HUES48 (cell line): ENCODE measurements around the gene SCRN2.

Experiments used
- H3K27ac ChIP-seq: one replicate; pipeline ENCODE4 v1.7.0; 2013; ENCODE audit warnings: low read depth, low read length, inconsistent platforms
- H3K27me3 ChIP-seq: 2 replicates; pipeline ENCODE4 v1.6.1; 2013; ENCODE audit warnings: mild to moderate bottlenecking, low read length; ENCODE audit not compliant: control insufficient read depth, insufficient read depth
- H3K36me3 ChIP-seq: 2 replicates; pipeline ENCODE4 v1.6.1; 2013; ENCODE audit warnings: low read length; ENCODE audit not compliant: control insufficient read depth, insufficient read depth
- H3K4me1 ChIP-seq: 2 replicates; pipeline ENCODE4 v1.6.1; 2013; ENCODE audit warnings: mild to moderate bottlenecking, low read length; ENCODE audit not compliant: control insufficient read depth, insufficient read depth
- H3K4me3 ChIP-seq: 2 replicates; pipeline ENCODE4 v1.5.1; 2013; ENCODE audit warnings: mild to moderate bottlenecking, low read depth, low read length
- H3K9ac ChIP-seq: 2 replicates; pipeline ENCODE4 v1.6.1; 2013; ENCODE audit warnings: mild to moderate bottlenecking, low read depth, low read length, moderate library complexity
- H3K9me3 ChIP-seq: 2 replicates; pipeline ENCODE4 v1.6.1; 2013; ENCODE audit warnings: low read length; ENCODE audit not compliant: control insufficient read depth, insufficient read depth

The SCRN2 gene

DNA sequence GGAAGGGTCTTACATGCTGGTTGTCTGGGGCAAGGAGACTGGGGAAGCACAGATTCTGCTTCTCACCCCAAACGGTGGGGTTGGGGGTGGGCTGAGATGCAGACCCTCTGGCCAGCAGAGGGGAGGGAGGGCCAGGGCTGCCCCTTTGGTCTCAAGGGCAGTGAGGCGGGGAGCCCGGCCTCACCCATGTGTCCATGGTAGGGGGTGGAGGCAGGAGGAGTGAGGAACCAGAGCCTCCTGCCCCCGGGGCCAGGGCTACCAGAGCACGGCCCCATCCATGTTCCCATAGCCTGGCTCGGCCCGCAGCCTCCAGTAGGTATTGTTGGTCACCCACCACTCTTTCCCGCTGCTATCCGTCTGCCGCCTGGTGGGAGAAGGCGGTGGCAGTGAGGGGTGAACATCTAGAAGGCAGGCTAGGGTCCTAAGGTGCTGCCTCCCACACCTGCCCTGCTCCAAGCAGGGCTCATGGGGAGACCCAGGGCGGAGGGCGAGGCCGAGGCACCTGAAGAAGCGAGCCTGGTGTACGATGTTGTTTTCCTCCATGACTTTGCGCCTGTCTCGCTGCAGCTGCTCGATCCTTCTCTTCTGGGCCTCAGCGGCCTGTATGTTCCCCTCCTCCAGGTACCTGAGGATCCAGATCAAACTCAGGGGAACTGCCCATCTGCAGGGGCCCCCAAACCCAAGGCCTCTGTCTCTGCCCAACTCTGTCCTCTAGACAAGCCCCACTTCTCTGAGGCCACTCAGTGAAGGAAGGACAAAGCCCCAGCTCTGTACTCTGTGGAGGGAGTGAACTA is 32.8 kb downstream of the SCRN2 start:
- no peaks in the 10 kb centered on the region for H3K27me3 ChIP-seq
- 0 out of 2 replicates have a peak, but pooled peaks cover 3% of the 10 kb centered on the region for H3K36me3 ChIP-seq
- no peaks in the 10 kb centered on the region for H3K9me3 ChIP-seq
- no peaks in the 10 kb centered on the region for H3K4me1 ChIP-seq
- no peak overlapping the region for H3K9ac ChIP-seq
- H3K27ac ChIP-seq = no peak overlapping the region
- no peak overlapping the region for H3K4me3 ChIP-seq

DNA sequence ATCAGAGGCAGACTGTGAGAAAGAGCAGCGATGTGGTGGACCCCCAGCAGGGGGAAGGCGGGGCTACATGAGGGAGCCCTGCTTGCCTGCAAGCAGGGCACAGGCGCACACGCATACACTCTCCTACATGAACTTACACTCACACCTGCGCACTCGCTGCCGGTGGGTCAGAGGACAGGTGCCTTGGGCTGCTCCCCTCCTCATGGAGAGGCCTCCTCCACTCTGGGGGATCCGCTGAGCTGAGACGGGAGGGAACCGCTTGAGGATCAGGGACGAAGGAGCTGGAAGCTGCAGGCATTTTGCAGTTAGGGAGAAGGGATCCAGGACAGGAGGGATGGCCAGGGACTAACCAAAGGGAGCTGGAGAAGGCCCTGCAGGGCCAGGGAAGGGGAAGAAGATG is 33.7 kb downstream of the SCRN2 start:
- H3K4me3 ChIP-seq = no peak overlapping the region
- H3K27ac ChIP-seq = no peak overlapping the region
- H3K9me3 ChIP-seq = no peaks in the 10 kb centered on the region
- H3K4me1 ChIP-seq = no peaks in the 10 kb centered on the region
- H3K9ac ChIP-seq = no peak overlapping the region
- 0 out of 2 replicates have a peak, but pooled peaks cover 3% of the 10 kb centered on the region for H3K36me3 ChIP-seq
- H3K27me3 ChIP-seq = no peaks in the 10 kb centered on the region

GRCh38 chr17:47806913-47807255 is 34.2 kb downstream of the SCRN2 start:
- H3K36me3 ChIP-seq = 0 out of 2 replicates have a peak, but pooled peaks cover 3% of the 10 kb centered on the region
- no peak overlapping the region for H3K27ac ChIP-seq
- no peak overlapping the region for H3K4me3 ChIP-seq
- no peak overlapping the region for H3K9ac ChIP-seq
- no peaks in the 10 kb centered on the region for H3K4me1 ChIP-seq
- no peaks in the 10 kb centered on the region for H3K9me3 ChIP-seq
- H3K27me3 ChIP-seq = no peaks in the 10 kb centered on the region

- Histone ChIP-seq H3K9me3 (no peaks in the 10 kb centered on the region), H3K4me3 (no peak overlapping the region), H3K27ac (no peak overlapping the region), H3K36me3 (0 out of 2 replicates have a peak, but pooled peaks cover 3% of the 10 kb centered on the region), H3K9ac (no peak overlapping the region), H3K27me3 (no peaks in the 10 kb centered on the region), H3K4me1 (no peaks in the 10 kb centered on the region)
These were observed 34.8 kb downstream of the SCRN2 start for GRCh38 chr17:47806026-47806912.

DNA sequence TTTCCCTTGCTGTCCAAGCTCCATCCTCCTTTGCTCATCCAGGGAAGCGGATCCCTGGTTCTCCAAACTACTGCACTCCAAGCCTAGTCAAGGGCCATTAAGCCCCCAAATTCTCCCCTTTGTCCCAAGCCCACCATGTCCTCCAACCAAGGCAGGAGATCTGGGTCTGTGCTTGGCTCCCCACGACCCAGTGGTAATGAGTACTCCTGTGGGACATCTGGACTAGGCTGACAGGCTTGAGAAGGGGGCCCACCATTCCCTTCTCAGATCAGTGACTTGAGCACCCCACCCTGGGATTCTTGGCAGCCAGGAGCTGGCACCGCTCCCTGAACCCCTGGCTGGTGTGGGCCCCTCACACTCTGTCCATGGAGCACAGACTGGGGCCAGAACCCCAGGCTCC is 36.6 kb downstream of the SCRN2 start:
- Histone ChIP-seq H3K27ac (no peak overlapping the region), H3K9me3 (no peaks in the 10 kb centered on the region), H3K9ac (no peak overlapping the region), H3K4me1 (no peaks in the 10 kb centered on the region), H3K4me3 (no peak overlapping the region), H3K36me3 (0 out of 2 replicates have a peak, but pooled peaks cover 1% of the 10 kb centered on the region), H3K27me3 (no peaks in the 10 kb centered on the region)

- no peaks in the 10 kb centered on the region for H3K4me1 ChIP-seq
- no peaks in the 10 kb centered on the region for H3K27me3 ChIP-seq
- H3K4me3 ChIP-seq = no peak overlapping the region
- H3K27ac ChIP-seq = no peak overlapping the region
- no peaks in the 10 kb centered on the region for H3K9me3 ChIP-seq
- no peaks in the 10 kb centered on the region for H3K36me3 ChIP-seq
- H3K9ac ChIP-seq = no peak overlapping the region
These were observed 37.3 kb downstream of the SCRN2 start for GRCh38 chr17:47803751-47804150.

GRCh38 chr17:47803201-47803600 is 37.9 kb downstream of the SCRN2 start:
- no peak overlapping the region for H3K27ac ChIP-seq
- H3K9me3 ChIP-seq = no peaks in the 10 kb centered on the region

GRCh38 chr17:47802341-47803022 is 38.6 kb downstream of the SCRN2 start:
- no peak overlapping the region for H3K9ac ChIP-seq
- H3K4me3 ChIP-seq = no peak overlapping the region

More at GRCh38 chr17:47803201-47803600, 37.9 kb downstream of the SCRN2 start:
- H3K9ac ChIP-seq = no peak overlapping the region
- no peaks in the 10 kb centered on the region for H3K36me3 ChIP-seq
- no peaks in the 10 kb centered on the region for H3K27me3 ChIP-seq
- no peaks in the 10 kb centered on the region for H3K4me1 ChIP-seq
- H3K4me3 ChIP-seq = no peak overlapping the region

DNA sequence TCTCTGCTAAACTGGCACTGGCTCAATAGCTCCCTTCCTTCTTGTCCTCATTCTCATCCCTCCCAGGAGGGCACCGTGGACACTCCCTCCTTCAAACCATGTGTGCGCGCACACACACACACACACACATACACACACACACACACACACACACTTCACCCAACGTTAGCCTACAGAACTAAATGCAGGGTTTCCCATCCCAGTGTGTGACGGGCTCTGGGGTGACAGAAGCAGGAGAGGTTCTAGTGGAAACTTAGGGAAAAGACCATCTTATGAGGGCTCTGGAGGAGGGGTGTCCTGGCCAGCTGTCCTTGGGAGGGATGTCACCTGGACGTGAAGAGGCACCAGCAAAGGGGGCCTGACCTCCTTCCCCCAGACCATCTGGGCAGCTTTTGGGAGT is 39.2 kb downstream of the SCRN2 start:
- Histone ChIP-seq H3K36me3 (no peaks in the 10 kb centered on the region), H3K27ac (no peak overlapping the region), H3K4me3 (no peak overlapping the region), H3K9me3 (no peaks in the 10 kb centered on the region), H3K27me3 (no peaks in the 10 kb centered on the region), H3K4me1 (no peaks in the 10 kb centered on the region), H3K9ac (no peak overlapping the region)

More at GRCh38 chr17:47802341-47803022, 38.6 kb downstream of the SCRN2 start:
- no peak overlapping the region for H3K27ac ChIP-seq
- no peaks in the 10 kb centered on the region for H3K4me1 ChIP-seq
- no peaks in the 10 kb centered on the region for H3K27me3 ChIP-seq
- no peaks in the 10 kb centered on the region for H3K36me3 ChIP-seq
- no peaks in the 10 kb centered on the region for H3K9me3 ChIP-seq

DNA sequence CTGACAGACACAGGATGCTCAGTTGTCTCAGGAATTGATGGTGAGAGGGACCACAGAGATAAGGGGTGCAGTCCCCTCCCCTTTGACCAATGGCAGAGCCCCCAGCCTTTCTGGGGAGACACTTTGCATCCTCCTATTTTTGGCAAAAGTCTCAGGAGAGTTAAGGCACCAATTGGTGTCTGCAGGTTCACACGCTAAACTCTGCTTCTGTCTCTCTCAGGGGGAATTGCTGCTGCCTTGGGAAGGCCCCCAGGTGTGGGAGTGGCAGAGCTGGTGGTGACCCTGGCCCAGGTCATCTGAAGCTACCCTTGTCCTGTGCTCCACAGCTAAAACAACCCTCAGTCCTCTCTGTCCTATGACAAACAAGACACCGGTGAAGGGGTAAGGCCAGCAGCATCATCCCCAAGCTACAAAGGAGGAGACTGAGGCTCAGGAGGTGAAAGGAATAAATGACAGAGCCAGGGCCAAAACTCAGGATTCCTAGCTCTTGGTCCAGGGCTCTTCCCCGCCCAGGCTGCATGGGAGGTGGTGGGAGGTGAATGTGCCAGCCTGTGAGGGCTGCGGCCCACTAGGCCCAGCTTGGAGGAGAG is 39.8 kb downstream of the SCRN2 start:
- H3K9ac ChIP-seq = no peak overlapping the region
- no peaks in the 10 kb centered on the region for H3K4me1 ChIP-seq
- no peaks in the 10 kb centered on the region for H3K27me3 ChIP-seq
- H3K36me3 ChIP-seq = no peaks in the 10 kb centered on the region
- H3K27ac ChIP-seq = no peak overlapping the region
- no peaks in the 10 kb centered on the region for H3K9me3 ChIP-seq
- no peak overlapping the region for H3K4me3 ChIP-seq
